ENCODE results near the gene XAGE1B.
"Not testable (repeated sequence)": the region's sequence is repeated elsewhere in the genome, so short reads cannot be mapped to it uniquely, and the experiment has no call there.

XAGE1B gene

GRCh38 chrX:52516987-52517325, at the start of gene XAGE1B:
TSS of gene XAGE1B (minus strand) at chrX:52517063. CDS start at chrX:52515527, 1,536 bp downstream.
- not testable (repeated sequence) for DNase-seq

- no peak for DNase-seq
Measured at GRCh38 chrX:52563105-52563504, 46.2 kb upstream of the XAGE1B start.

GRCh38 chrX:52558140-52558539, 41.3 kb upstream of the XAGE1B start:
- DNase-seq = no peak

- DNase-seq = no peak
Measured at GRCh38 chrX:52556741-52557140, 39.9 kb upstream of the XAGE1B start.

GRCh38 chrX:52553995-52554642, 37.3 kb upstream of the XAGE1B start:
- DNase-seq = no peak

- DNase-seq = not testable (repeated sequence)
Measured at GRCh38 chrX:52548769-52549168, 31.9 kb upstream of the XAGE1B start.

- DNase-seq = no peak
Measured at GRCh38 chrX:52544147-52544840, 27.4 kb upstream of the XAGE1B start.

GRCh38 chrX:52542311-52542710, 25.4 kb upstream of the XAGE1B start:
- DNase-seq = no peak

- DNase-seq = not testable (repeated sequence)
Measured at GRCh38 chrX:52541051-52541450, 24.2 kb upstream of the XAGE1B start.

- DNase-seq = not testable (repeated sequence)
Measured at GRCh38 chrX:52516110-52516986, 515 bp downstream of the XAGE1B start.

- DNase-seq = not testable (repeated sequence)
Measured at GRCh38 chrX:52511126-52511525, 5.7 kb downstream of the XAGE1B start.

GRCh38 chrX:52509916-52510315, 6.9 kb downstream of the XAGE1B start:
- no peak for DNase-seq

- no peak for DNase-seq
Measured at GRCh38 chrX:52507331-52507730, 9.5 kb downstream of the XAGE1B start.

GRCh38 chrX:52504551-52504950, 12.3 kb downstream of the XAGE1B start:
- DNase-seq = no peak

- not testable (repeated sequence) for DNase-seq
Measured at GRCh38 chrX:52501362-52501761, 15.5 kb downstream of the XAGE1B start.

- not testable (repeated sequence) for DNase-seq
Measured at GRCh38 chrX:52496419-52496772, 20.5 kb downstream of the XAGE1B start.

- not testable (repeated sequence) for DNase-seq
Measured at GRCh38 chrX:52495545-52496418, 21.1 kb downstream of the XAGE1B start, which contains the start of gene XAGE1A. TSS of gene XAGE1A (plus strand) at chrX:52495808. CDS start at chrX:52497362, 1,554 bp downstream.

- not testable (repeated sequence) for DNase-seq
Measured at GRCh38 chrX:52471301-52471700, 45.6 kb downstream of the XAGE1B start.

Data from activated CD4-positive, CD25-positive, alpha-beta regulatory T cell (primary cell).